Colonic mucosa (tissue), 4 donors: Measurements from ENCODE around the gene NTM. TPM values are rescaled to one million over a fixed set of nuclear protein-coding genes. Genes with fewer than 3 reads are reported as not detected.

ENCODE experiments used
- DNase-seq: peaks from one replicate; pipeline ENCODE4 v3.0.0-alpha.2; 2020
- H3K27ac ChIP-seq: fragments of 200-600 bp; one replicate; pipeline ENCODE4 v1.8.0; 2021
- H3K27me3 ChIP-seq: fragments of 200-600 bp; one replicate; pipeline ENCODE4 v1.8.0; 2021
- H3K36me3 ChIP-seq: fragments of 200-600 bp; one replicate; pipeline ENCODE4 v1.8.0; 2021
- H3K4me1 ChIP-seq: fragments of 200-600 bp; one replicate; pipeline ENCODE4 v1.8.0; 2021; ENCODE audit warnings: mild to moderate bottlenecking
- H3K4me3 ChIP-seq: fragments of 200-600 bp; one replicate; pipeline ENCODE4 v1.8.0; 2021
- H3K9ac ChIP-seq, 2 donors: one replicate each; pipeline ENCODE4 v1.7.0; 2013; ENCODE audit warnings: control low read depth in 2 of 2, low read depth in 2 of 2, low read length in 2 of 2
- H3K9me3 ChIP-seq: fragments of 200-600 bp; one replicate; pipeline ENCODE4 v1.8.0; 2021
- intact Hi-C: fragments of 100-400 bp; cut with DNase I; formaldehyde crosslinking; loops from one replicate; pipeline ENCODE4 v1.14.1; 2022
- total RNA-seq, 2 donors: library from RNA; stranded (reverse); fragmentation: NEBNext Ultra II Directional in 1 of 2; extraction: Animal tissue kit (Norgen Biotek cat#: 25700) in 1 of 2; gene quantifications; one replicate each; pipeline ENCODE4 v1.2.1, GENCODE V29; 2021
- TF ChIP-seq, protein P1 (sequence below): fragments of 200-600 bp; IDR thresholded peaks from one replicate; pipeline ENCODE4 v1.8.0; 2022; ENCODE audit warnings: antibody characterized with exemption, mild to moderate bottlenecking
- donor health status: healthy.
- donor health status: DM: no; HTN: no; CAD: no.
- donor health status: DM: no; HTN: no; CAD: no.

The NTM gene
- total RNA-seq, 2 donors from 2014 or later = 1.6 to 2.8 TPM

GRCh38 chr11:131447277-131447815, 76.9 kb downstream of the NTM start:
- TF ChIP-seq, protein P1, sequence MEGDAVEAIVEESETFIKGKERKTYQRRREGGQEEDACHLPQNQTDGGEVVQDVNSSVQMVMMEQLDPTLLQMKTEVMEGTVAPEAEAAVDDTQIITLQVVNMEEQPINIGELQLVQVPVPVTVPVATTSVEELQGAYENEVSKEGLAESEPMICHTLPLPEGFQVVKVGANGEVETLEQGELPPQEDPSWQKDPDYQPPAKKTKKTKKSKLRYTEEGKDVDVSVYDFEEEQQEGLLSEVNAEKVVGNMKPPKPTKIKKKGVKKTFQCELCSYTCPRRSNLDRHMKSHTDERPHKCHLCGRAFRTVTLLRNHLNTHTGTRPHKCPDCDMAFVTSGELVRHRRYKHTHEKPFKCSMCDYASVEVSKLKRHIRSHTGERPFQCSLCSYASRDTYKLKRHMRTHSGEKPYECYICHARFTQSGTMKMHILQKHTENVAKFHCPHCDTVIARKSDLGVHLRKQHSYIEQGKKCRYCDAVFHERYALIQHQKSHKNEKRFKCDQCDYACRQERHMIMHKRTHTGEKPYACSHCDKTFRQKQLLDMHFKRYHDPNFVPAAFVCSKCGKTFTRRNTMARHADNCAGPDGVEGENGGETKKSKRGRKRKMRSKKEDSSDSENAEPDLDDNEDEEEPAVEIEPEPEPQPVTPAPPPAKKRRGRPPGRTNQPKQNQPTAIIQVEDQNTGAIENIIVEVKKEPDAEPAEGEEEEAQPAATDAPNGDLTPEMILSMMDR = no peak
- intact Hi-C loops = no loop called here
- H3K9me3 ChIP-seq = no peaks in the 10 kb centered on the region
- no peak overlapping the region for H3K4me3 ChIP-seq
- no peak overlapping the region for H3K9ac ChIP-seq
- H3K36me3 ChIP-seq = no peaks in the 10 kb centered on the region
- H3K27ac ChIP-seq = no peak overlapping the region
- DNase-seq = no peak
- H3K4me1 ChIP-seq = no peaks in the 10 kb centered on the region
- no peaks in the 10 kb centered on the region for H3K27me3 ChIP-seq

DNA sequence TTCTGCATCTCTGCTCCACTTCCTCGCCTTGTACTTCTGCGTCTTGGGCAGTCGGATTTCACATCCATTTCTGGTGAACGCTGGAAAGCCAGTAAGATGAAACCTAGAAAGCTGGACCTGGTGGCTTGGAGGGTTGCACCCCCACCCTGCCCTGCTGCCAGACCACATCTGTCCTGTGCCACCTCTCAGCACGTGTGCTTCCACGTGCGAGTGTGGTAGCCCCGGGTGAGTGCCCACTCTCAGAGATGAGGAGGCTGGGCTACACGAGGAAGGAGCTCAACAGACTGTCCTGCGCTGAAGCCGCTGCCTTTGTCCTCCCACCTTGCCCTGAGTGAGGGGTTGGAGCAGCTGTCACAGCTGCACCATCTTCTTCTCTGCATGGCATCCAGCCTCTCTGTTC, 77.5 kb downstream of the NTM start:
- Histone ChIP-seq H3K36me3 (no peaks in the 10 kb centered on the region), H3K4me3 (no peak overlapping the region), H3K9ac (no peak overlapping the region), H3K9me3 (no peaks in the 10 kb centered on the region), H3K4me1 (no peaks in the 10 kb centered on the region), H3K27me3 (no peaks in the 10 kb centered on the region), H3K27ac (no peak overlapping the region)
- TF ChIP-seq, protein P1 = no peak
- no peak for DNase-seq
- intact Hi-C loops = no loop called here

DNA sequence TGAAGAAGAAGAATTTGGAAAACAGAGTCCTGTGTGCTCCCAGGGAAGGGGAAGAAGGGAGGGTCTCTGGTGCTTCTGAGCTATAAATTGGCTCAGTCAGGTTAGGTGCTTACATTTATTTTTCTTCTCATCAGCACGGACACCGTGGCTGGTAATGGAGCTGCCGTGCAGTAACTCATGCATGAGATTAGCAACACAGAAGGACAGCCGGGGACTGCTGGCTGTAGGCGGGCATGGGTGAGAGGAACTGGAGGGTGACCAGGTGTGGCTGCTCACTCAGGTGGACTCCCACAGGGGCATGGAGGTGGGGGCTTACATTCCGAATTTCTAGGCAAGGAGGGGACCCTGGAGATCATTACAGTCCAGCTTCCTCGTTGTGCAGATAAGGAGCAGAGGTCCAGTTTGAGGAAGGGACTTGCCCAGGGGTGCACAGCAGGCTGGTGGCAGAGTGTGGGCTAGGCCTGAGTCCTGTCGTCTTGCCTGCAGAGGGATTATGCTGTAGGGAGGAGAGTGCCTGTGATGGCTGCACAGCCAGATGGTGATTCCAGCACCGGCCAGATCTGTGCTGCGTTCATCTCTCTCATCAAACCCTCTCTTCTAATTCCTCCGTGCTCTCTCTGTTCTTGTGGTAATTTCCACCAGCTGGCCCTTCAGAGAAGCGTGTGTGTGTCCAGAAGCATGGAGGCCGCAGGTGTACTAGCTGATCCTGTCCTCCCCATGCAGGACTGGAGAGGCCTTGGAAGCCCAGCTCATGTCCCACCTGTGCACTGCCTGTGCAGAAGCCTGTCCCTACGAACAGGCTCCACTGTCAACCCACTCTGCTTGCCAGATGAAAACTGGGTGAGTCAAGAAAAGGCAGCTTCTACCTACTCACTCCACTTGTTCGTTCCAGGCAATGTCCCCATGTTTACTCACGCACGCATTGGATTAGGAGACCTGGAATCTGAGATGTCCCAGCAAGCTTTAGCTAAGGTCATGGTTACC, 78.9 kb downstream of the NTM start:
- H3K4me3 ChIP-seq = no peak overlapping the region
- no peak overlapping the region for H3K27ac ChIP-seq
- DNase-seq = no peak
- intact Hi-C loops = no loop called here
- no peaks in the 10 kb centered on the region for H3K9me3 ChIP-seq
- no peak overlapping the region for H3K9ac ChIP-seq
- TF ChIP-seq, protein P1 = no peak
- no peaks in the 10 kb centered on the region for H3K4me1 ChIP-seq
- no peaks in the 10 kb centered on the region for H3K36me3 ChIP-seq
- no peaks in the 10 kb centered on the region for H3K27me3 ChIP-seq

- Histone ChIP-seq H3K27ac (no peak overlapping the region), H3K27me3 (no peaks in the 10 kb centered on the region), H3K9ac (no peak overlapping the region), H3K36me3 (no peaks in the 10 kb centered on the region), H3K9me3 (no peaks in the 10 kb centered on the region), H3K4me3 (no peak overlapping the region), H3K4me1 (no peaks in the 10 kb centered on the region)
- TF ChIP-seq, protein P1 = no peak
- intact Hi-C loops = no loop called here
- no peak for DNase-seq
Measured at GRCh38 chr11:131454490-131454889, 84.1 kb downstream of the NTM start.

- no peak overlapping the region for H3K4me3 ChIP-seq
- no peak overlapping the region for H3K27ac ChIP-seq
- no peak overlapping the region for H3K9ac ChIP-seq
- no peaks in the 10 kb centered on the region for H3K9me3 ChIP-seq
- intact Hi-C loops = no loop called here
- no peaks in the 10 kb centered on the region for H3K4me1 ChIP-seq
- H3K36me3 ChIP-seq = no peaks in the 10 kb centered on the region
- no peak for DNase-seq
- no peaks in the 10 kb centered on the region for H3K27me3 ChIP-seq
- TF ChIP-seq, protein P1 = no peak
Measured at GRCh38 chr11:131454989-131455388, 84.6 kb downstream of the NTM start.
